GM13977 (cell line): ENCODE results near the gene PCDHA3.
"Not testable (repeated sequence)": the region's sequence is repeated elsewhere in the genome, so short reads cannot be mapped to it uniquely, and the experiment has no call there.

Experiments
- DNase-seq: peaks from one replicate; pipeline ENCODE4 v3.0.0; 2012; ENCODE audit warnings: low spot score
- in situ Hi-C: fragments of 300-500 bp; cut with MboI; formaldehyde crosslinking; loops from one replicate; pipeline ENCODE4 v1.12.0; 2022; ENCODE audit warnings: low sequenced_read_pairs, low pct_unique_long_range_greater_than_20kb, mixed read lengths, inconsistent platforms; ENCODE audit not compliant: unreplicated experiment
- TF ChIP-seq, protein P1 (sequence below): IDR thresholded peaks from 2 replicates; pipeline ENCODE4 v1.5.1; 2012; ENCODE audit warnings: mild to moderate bottlenecking, control low read depth; ENCODE audit not compliant: insufficient read depth; ENCODE audit errors: extremely low read depth, missing control alignments

The PCDHA3 gene

DNA sequence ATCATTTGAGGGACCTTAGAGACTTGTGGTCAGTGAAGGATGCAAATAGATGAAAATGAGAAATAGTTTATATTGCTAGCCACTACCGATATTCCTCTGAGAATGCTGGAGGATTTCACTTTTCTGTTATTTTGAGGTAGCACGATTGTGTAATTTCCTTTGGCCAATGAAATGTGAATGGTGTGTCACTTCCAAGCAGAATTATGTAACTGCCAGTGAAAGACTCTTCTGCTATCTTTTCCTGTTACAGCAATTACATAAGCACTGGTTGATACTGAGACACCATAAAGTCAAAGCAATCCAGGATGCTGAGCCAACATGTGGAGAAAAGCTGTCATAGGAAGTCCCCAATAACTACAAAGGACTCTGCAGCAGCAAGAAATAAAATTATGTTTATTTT, 9.8 kb upstream of the PCDHA3 start:
- TF ChIP-seq, protein P1, sequence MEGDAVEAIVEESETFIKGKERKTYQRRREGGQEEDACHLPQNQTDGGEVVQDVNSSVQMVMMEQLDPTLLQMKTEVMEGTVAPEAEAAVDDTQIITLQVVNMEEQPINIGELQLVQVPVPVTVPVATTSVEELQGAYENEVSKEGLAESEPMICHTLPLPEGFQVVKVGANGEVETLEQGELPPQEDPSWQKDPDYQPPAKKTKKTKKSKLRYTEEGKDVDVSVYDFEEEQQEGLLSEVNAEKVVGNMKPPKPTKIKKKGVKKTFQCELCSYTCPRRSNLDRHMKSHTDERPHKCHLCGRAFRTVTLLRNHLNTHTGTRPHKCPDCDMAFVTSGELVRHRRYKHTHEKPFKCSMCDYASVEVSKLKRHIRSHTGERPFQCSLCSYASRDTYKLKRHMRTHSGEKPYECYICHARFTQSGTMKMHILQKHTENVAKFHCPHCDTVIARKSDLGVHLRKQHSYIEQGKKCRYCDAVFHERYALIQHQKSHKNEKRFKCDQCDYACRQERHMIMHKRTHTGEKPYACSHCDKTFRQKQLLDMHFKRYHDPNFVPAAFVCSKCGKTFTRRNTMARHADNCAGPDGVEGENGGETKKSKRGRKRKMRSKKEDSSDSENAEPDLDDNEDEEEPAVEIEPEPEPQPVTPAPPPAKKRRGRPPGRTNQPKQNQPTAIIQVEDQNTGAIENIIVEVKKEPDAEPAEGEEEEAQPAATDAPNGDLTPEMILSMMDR = no peak
- no peak for DNase-seq
- in situ Hi-C loops = no loop called here

GRCh38 chr5:140794595-140795258, 6.1 kb upstream of the PCDHA3 start, which contains the start of gene PCDHA2:
Gene PCDHA2, plus strand, starts transcription at chr5:140794852.
- DNase-seq = no peak
- TF ChIP-seq, protein P1 = no peak
- in situ Hi-C loops = no loop called here

DNA sequence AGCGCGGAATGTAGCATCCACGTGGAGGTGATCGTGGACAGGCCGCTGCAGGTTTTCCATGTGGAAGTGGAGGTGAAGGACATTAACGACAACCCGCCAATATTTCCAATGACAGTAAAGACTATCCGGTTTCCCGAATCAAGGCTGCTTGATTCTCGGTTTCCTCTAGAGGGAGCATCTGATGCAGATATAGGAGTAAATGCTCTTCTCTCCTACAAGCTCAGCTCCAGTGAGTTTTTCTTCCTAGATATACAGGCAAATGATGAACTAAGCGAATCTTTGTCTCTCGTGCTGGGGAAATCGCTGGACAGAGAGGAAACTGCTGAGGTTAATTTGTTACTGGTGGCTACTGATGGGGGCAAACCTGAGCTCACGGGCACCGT, 5.6 kb upstream of the PCDHA3 start:
- TF ChIP-seq, protein P1 = no peak
- in situ Hi-C loops = no loop called here
- DNase-seq = no peak

DNA sequence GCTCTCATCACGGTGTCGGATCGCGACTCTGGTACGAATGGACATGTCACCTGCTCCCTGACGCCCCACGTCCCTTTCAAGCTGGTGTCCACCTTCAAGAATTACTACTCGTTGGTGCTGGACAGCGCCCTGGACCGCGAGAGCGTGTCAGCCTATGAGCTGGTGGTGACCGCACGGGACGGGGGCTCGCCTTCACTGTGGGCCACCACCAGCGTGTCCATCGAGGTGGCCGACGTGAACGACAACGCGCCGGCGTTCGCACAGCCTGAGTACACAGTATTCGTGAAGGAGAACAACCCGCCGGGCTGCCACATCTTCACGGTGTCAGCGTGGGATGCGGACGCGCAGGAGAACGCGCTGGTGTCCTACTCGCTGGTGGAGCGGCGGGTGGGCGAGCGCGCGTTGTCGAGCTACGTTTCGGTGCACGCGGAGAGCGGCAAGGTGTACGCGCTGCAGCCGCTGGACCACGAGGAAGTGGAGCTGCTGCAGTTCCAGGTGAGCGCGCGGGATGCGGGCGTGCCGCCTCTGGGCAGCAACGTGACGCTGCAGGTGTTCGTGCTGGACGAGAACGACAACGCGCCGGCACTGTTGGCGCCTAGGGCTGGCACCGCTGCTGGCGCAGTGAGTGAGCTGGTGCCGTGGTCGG, 4.7 kb upstream of the PCDHA3 start:
- DNase-seq, in situ Hi-C loops: not testable (repeated sequence)

GRCh38 chr5:140796718-140797095, 4.2 kb upstream of the PCDHA3 start:
- in situ Hi-C loops = no loop called here
- DNase-seq = no peak
- TF ChIP-seq, protein P1 = no peak

DNA sequence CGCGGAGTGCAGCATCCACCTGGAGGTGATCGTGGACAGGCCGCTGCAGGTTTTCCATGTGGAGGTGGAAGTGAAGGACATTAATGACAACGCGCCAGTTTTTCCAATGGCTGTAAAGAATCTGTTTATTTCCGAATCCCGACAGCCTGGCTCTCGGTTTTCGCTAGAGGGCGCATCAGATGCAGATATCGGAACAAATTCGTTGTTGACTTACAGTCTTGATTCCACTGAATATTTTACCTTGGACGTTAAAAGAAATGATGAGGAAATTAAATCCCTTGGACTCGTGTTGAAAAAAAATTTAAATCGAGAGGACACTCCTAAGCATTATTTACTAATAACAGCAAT, 611 bp downstream of the PCDHA3 start:
- DNase-seq = no peak
- in situ Hi-C loops = no loop called here
- TF ChIP-seq, protein P1 = peak; percentile 11

GRCh38 chr5:140802381-140802780, 1.5 kb downstream of the PCDHA3 start:
- in situ Hi-C loops, DNase-seq: not testable (repeated sequence)

- no peak for DNase-seq
- in situ Hi-C loops = no loop called here
- TF ChIP-seq, protein P1 = no peak
Observed at GRCh38 chr5:140802781-140803271, 2.0 kb downstream of the PCDHA3 start.
